Measurements from ENCODE around the gene KCNT1.
A peak's percentile ranks its signal among the peaks of the same experiment; 100 is the strongest.

The KCNT1 gene

DNA sequence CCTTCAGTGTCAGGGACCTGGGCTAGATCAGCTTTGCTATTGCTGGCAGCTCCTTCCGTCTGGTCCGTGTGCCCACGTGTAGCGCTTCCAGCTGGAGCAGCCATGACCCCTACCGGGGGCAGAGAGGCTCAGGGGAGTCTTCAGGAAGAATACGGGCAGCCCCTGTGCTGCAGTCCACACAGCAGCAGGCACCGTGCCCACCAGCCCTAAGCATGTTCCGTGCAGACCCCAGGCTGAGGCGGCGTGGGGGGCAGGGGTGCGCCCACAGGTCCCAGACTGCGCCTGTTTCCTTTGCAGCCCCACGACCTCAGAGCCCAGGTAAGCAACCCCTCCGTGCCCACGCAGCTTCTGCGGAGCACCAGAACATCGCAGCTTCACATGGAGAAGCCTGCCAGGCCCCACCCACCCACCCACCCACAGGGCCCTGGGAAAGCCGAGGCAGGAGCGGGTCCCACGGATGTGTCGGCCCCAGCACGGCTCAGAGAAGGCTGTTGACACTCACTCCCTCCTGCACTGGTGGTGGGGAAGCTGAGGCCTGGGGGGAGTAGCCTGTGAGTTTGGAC, 83.1 kb downstream of the KCNT1 start:
- DNase-seq (ENCODE audit: low read depth) = no peak

DNA sequence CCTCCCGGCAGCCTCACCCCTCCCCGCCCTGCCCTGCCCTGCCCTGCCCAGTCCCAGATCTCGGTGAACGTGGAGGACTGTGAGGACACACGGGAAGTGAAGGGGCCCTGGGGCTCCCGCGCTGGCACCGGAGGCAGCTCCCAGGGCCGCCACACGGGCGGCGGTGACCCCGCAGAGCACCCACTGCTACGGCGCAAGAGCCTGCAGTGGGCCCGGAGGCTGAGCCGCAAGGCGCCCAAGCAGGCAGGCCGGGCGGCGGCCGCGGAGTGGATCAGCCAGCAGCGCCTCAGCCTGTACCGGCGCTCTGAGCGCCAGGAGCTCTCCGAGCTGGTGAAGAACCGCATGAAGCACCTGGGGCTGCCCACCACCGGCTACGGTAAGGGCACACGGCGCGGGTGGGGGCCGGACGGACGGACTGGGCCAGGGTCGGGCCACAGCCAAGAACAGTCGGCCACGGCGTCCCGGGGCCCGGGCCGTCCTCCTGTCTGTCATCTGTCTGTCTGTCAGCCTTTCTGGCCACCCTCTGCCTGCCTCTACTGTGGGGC, 84.2 kb downstream of the KCNT1 start:
- no peak for DNase-seq (ENCODE audit: low read depth)

DNA sequence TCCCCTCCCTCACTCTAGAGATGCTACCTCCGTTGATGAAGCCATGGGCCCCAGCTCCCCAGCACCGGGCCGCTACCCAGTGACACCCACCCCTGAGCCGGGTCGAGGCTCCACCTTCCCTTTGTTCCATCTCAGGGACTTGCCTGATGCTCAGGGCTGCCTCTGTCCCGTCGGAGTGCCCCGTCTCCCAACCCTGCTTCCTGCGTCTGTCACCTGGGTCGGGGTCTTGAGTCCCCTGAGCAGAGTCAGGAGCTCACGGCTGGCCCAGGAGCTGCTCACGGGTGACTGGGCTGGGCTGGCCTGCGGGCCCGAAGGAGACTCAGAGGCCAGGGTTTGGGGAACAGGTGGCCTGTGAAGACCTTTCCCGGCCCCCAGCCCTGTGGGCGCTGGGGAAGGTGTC, 85.3 kb downstream of the KCNT1 start:
- no peak for DNase-seq (ENCODE audit: low read depth)

DNA sequence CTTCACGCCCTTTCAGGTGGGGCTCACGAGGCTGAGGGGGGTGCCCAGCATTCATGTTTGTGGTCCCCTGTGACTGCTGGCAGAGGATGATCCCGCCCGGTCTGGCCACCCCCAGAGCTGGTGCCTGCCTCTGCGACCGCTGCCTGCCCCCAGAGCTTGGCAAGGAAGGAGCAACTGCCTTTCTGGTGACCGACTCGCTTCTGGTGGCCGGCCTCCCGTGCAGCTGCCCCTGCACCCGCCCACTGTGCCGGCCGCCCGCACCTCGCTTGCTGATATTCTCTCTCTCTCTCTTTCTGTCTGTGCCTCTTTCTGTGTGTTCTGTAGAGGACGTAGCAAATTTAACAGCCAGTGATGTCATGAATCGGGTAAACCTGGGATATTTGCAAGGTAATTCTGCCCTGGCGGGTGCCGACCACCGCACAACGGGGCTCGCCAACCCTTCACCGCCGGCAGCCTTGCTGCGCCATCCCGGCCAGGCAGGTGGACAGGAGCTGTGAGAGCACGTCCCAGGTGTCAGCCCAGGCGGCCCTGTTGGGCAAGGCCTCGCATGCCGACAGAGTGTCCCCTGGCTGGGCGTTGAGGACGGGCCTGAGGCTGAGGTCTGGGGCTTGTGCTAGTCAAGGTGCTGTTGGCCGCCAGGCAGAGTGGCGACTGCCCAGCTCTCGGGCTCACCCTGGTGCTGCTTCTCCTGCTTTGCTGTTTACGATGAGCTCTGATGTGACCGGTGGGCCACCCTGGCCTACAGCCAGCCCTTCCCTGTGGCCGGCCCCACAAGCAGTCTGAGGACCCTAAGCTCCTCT, 86.0 kb downstream of the KCNT1 start:
- DNase-seq (ENCODE audit: low read depth) = no peak

DNA sequence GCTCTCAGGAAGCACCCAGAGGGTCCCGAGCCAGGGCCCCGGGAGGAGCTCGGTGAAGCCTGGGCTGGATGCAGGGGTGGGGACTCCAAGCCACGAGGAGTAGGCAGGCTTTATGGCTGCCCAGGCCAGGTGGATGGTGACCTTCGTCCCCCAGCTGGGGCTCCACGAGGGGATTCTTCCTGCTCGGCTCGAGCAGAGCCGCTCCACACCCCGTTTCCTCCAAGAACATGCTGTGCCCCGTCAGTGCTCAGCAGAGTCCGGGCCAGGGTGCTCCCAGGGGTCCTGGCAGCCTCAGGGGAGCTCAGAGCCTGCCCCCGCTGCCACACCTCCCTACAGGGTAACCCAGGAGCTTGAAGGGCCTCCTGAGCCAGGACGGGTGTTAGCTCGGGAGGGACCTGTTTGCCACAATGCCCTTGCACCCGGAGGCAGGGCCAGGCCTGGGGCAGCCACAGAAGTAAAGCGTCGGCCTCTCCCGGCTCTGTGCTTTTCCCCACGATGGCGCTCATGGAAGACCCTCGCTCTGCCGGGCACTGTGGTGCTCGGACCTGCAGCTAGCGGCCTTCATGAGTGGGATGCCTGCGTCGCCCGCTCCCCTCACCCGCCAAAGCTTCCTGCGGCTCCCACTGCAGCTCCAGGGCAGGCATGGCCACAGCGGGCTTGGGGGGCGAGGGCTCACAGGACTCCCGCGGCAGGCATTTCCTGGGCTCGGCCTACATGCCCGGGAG, 86.8 kb downstream of the KCNT1 start:
- no peak for DNase-seq (ENCODE audit: low read depth)

DNA sequence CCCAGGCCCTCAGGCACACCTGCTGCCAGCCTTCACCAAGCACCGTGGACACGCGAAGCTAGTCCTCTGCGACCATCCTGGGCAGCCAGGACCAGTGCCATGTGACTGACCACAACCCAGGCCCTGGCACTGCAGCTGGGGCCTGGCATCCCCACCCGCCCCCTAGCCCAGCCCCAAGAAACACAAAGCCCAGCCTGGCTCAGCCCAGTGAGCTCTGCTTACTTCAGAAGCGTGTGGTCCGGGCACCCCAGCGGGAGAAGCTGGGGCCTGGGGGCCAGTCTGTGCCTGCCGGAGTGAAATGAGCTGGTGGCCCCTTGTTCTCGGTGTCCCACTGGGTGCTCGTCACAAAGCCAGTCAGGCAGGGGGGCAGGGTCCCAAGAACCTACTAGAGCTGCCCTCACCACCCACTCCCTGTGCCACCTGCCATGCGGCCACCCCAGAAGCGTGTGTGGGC, 87.9 kb downstream of the KCNT1 start:
- no peak for DNase-seq (ENCODE audit: low read depth)

DNA sequence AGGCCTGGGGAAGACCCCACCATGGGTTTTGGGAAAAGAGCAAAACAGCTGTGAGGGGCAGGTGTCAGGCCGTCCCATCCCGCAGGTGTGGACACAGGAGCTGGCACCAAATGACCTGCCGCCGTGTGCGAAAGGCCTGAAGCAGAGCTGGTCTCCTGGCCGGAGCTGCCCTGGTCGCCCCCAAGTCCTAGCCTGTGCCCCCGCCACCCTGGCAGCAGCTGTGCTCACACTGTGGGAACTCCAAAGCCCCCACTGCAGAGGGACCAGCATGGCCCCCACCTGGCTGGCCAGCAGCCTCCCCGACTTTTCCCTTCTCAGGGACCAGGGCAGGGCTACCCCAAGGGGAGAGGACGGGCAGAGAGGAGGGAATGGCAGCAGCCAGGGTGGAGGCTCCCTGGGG, 88.4 kb downstream of the KCNT1 start:
- DNase-seq (ENCODE audit: low read depth) = no peak

DNA sequence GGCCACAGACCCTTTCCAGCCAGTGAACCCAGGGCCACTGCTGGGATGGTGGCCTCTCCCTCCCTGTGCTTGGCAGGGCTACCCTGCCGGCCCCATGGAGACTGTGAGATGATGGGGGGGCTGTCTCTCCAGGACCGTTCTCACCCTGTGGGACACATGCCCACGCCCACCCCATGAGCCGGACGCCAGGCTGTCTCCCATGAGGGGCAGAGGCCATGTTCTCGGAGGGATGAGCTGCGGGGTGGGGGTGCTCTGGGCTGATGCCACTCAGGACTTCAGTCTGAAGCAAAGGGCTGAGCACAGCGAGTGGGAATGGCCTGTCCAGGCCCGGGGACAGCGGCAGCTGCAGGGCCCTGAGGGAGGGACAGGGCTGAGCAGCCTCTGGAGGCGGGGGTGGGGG, 88.9 kb downstream of the KCNT1 start:
- no peak for DNase-seq (ENCODE audit: low read depth)

DNA sequence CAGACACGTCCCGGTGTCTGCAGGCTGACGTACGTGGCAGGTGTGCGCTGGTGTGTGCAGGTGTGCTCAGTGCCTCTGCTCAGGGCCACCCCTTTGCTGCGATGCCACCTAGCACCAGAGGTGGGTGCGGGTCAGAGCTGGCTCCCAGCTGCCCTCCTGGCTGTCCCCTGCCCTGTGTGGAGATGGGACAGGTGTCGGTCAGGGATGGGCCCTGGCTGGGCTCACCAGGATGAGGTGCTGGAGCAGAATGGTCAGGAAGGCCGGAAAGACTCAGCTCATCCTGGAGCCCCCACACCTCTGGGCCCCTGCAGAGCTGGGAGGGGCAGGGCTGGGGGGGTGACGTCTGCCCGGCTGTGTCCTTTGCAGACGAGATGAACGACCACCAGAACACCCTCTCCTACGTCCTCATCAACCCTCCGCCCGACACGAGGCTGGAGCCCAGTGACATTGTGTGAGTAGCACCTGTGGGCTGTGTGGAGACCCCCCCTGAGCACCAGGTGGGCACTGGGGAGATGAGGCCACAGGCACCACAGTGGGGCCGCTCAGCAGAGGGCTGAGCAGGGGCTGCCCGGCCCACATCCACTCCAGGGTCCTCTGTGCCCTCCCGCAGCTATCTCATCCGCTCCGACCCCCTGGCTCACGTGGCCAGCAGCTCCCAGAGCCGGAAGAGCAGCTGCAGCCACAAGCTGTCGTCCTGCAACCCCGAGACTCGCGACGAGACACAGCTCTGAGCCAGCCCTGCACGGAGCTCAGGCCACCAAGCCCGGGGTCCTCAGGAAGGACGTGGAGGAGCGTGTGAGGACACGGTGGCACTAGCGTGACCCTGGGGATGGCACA, 89.7 kb downstream of the KCNT1 start:
- no peak for DNase-seq (ENCODE audit: low read depth)

DNA sequence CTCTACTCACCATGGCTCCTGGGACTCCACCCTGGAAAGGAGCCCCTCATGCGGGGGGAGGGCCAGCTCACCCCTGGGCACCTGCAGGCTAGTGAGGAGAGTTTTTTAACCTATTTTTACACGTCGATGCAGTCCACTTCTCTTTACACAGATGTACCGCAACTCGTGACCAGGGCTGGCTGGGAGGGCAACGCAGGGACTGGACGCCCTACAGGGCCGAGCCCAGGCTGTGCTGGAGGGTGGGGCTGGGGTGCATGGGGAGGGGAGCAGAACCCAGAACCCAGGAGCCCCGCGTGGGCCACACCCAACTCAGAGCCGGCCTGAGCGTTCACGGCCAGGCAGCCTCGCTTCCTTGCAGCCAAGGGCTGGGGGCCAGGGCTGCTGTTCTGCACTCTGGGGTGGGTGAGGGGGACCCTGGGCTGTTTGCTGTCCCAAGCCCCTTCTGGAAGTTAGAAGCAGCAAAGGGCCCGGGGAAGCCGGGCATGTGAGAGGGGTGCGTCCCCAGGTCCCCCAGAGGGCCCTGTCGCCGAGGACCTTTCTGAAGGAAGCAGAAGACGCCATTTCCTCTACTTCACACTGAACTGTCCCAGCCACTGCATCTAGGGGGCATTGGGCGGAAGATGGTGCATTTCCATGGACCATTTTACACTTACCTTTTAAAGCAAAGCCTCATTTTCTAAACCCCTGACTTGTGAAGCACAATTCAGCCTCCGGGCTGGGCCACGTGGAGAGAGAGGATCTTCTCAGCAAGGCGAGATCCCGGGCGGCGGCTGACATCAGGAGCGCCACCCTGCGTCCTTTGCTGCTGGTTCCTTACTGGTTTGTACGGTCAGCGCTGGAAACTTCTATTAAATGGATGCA, 90.5 kb downstream of the KCNT1 start:
- DNase-seq (ENCODE audit: low read depth) = no peak

DNA sequence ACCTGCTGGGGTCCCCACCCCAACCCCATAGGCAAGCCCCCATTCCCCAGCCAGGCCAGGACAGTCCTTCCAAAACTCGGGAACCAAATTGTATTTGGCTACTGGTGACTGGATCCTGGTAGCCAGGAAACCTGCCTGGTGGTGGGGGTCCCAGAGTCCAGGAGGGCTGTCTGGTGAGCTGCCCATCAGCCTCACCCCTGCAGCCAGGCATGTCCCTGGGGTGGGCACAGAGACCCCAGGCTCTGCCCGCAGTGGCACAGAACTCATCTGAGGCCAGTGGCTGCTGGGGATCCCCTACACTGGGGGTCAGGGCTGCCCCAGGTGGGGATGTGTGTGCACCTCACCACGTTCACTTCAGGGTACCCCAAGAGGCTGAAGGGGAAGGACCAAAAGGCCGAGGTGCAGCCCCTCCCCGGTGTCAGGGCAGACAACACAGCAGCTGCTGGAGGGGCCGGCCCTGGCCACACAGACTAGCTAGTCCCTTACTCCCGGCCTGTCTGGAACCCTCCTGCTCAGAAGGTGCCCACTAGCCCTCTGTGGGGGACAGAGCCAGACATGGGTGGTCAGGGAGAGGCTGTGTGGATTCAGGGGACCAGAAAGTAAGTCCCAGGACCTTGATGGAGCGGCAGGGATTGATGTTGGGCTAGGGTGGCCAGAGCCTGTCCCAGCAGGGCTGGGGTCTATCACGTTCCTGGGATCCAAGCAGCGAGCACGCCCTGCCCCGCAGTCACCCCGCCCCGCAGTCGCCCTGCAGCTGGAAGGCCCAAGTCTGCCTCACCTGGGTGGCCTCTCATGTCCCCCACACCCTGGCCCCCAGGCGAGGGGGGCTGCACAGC, 91.5 kb downstream of the KCNT1 start:
- no peak for DNase-seq (ENCODE audit: low read depth)

DNA sequence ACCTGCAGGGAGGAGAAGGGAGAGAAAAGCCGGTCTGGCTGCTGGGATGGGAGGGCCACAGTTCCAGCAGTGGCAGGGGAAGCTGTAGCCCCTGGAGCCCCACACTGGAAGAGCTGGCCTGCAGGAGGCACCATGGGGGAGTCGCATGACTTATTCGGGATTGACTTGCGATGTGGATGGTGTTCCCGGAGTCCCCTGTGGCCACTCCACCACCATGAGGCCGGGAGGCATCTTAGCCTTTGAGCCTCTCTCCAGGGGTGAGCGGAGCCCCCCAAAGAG, 92.0 kb downstream of the KCNT1 start:
- DNase-seq (ENCODE audit: low read depth) = no peak

DNA sequence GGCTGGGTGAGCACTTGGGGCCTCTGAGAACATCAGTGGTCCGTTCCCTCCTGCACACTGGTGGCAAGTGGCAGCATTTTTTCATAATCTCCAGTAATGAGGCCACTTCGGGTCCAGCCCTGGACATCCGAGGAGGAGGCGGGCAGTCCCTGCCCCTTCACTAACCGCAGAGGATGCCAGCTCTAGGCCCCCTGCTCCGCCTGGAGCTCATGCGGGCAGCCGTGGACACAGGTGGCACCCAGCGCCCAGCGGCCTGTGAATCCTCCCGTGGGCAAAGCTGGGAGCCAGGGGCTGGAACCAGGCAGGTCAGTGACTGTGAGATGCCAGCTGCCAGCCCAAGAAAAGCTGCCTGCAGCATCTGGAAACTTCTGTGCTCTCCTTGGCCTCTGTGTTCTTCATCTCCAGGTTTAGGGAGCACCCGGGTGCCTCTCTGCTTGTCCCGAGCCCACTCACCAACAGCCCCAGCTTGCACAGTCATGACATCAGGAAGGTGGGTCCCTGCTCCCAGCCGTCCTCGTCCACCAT, 92.4 kb downstream of the KCNT1 start:
- no peak for DNase-seq (ENCODE audit: low read depth)

DNA sequence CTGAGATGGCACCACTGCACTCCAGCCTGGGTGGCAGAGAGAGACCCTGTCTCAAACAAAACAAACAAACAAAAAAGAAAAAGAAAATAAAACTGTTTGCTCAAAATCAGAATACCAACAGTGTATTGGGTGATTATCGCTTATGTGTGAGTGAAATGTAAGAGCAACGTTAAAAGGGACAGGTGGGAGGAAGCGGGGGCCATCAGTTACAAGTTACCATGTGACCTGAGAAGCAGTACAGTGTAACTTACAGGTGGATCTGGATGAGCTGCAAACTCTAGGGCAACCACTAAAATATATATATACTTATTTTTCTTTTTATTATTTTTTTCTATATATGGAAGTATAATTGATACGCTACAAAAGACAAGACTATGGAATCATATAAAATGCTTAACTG, 93.4 kb downstream of the KCNT1 start:
- DNase-seq (ENCODE audit: low read depth) = no peak

DNA sequence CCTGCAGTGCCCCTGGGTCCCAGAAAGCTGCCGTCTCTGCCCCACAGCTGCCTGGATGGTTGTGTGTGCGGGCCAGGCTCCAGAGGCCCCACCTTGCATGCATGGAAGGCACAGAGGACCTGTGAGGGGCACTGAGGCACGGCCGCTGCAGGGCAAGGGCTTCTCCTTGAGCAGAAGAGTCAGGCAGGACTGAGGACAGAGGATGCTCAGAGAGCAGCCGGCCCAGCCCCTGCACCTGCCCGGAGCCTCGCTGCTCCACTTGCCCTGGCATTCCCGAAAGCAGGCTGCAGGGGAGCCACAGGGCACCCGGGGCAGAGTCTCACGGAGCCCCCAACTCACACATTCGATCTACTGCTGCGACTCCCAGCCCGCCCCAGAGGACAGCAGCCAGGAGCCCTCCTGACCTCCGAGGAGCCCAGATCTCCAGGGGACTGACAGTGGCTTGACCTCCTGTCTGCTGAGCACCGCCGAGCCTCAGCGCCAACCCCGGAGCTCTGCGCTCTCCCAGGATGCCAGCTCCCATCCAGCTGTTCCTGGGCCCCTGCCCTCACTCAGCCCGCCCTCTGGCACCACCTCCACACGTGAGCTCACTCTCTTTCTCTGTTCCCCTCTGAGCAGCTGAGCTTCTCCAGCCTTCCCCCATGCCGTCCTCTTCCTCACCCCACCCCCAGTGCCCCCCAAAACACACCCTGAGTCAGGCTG, 95.0 kb downstream of the KCNT1 start:
- DNase-seq (ENCODE audit: low read depth) = no peak

DNA sequence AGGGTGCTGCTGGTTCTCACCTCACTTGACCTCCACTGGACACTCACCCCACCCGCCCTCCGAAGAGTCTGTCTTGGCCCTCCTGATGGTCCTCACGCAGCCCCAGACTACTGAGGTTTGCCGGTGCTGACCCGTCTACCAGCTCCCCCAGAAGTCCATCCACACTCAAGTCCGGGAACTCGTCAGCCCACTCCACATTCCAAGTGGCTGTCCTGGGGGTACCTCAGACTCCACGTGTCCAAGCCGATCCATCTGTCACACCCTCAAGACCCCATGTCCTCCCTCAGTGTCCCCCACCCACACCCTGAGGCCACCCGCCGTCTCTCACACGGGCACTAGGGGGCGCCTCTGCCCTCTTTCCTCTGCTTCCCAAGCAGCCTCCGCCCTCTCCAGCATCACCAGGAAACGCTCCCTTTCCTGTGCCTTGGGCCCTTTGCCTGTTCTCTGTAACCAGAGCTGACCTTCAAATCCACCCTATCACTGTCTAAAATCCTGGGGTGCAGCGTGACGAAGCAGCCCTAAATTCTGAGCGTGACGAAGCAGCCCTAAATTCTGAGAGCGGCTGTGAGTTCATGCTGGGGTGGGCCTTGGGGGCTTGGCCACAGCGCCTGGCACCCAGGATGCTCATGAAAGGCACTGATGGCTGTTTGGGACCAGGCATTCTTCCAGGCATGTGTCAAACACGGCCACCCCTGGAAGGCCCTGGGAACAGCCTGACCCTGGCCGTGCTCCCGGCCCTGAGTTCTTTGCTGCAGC, 95.7 kb downstream of the KCNT1 start:
- peak; percentile 66 for DNase-seq (ENCODE audit: low read depth)

DNA sequence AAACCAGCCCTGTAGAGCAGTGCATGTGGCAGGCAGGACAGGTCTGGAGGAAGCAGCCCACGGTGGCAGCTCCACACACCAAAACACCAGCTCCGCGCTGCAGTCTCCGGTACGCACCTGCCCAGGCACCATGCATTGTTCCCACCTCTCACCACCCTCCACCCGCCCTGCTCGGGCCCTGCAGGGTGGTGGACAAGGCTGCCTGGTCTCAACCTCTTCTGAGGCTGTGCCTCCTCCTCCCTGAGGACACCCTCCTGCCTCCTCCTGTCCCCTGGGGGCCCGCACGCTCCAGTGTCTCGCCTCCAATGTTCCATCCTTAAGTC, 96.2 kb downstream of the KCNT1 start:
- no peak for DNase-seq (ENCODE audit: low read depth)

DNA sequence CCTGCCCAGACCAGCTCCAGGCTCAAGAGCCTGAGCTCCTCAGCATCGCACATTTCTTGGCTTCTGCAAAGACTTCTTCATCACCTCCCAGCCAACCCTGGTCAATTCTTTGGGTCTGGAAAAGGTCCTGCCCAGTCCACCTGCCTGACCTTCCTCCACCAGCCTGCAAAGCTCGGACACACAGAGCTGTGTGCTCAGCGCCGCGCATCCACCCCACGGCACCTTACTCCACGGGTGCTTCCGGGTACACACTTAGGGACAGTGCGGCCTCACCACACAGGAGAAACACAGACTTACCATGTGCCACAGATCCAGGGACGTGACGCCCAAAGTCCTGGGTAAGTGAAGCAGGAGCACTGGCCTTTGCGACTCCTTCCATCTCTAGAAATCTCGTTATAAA, 97.3 kb downstream of the KCNT1 start:
- no peak for DNase-seq (ENCODE audit: low read depth)

DNA sequence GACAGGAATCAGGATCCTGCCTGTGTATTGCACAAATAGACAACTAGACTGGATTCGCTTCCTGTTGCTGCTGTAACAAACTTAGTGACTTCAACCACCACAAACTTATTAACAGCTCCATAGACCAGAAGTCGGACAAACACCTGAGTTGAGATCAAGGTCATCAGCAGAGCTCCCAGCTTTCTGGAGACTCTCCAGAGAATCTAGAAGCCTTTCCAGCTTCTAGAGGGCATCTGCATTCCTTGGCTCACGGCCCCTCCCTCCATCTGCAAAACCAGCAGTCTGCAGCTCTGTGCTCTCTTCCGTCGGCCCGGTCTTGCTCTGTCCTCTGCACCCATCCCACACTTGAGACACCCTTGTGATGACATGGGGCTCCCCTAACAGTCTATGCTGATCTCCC, 99.1 kb downstream of the KCNT1 start:
- DNase-seq (ENCODE audit: low read depth) = no peak

Measured in ELR (cell line).